Activated CD8-positive, alpha-beta T cell treated with anti-CD3 and anti-CD28 coated beads for 36 hours (primary cell): Measurements from ENCODE around the gene DPF3. TPM values are rescaled to one million over a fixed set of nuclear protein-coding genes. Genes with fewer than 3 reads are reported as not detected.

ENCODE experiments used
- ATAC-seq: fragments of 200-7000 bp; cut with Tn5 transposase; one replicate; pipeline ENCODE4 v1.10.0; 2021; ENCODE audit warnings: mild to moderate bottlenecking, moderate library complexity
- CTCF ChIA-PET: fragments of 350-600 bp; sonication (Branson Sonifier 250); formaldehyde crosslinking; loops from one replicate; lab custom pipeline; 2021; ENCODE audit warnings: antibody characterized with exemption; lab: Charles Lee
- POLR2A ChIA-PET: fragments of 350-600 bp; sonication (Branson Sonifier 250); formaldehyde crosslinking; loops from one replicate; lab custom pipeline; 2021; ENCODE audit warnings: antibody characterized with exemption; lab: Charles Lee
- DNase-seq: peaks from one replicate; pipeline ENCODE4 v3.0.0-alpha.2; 2020
- H3K27ac Mint-ChIP-seq: one replicate; pipeline ENCODE4 v1.8.0; 2021; ENCODE audit warnings: mild to moderate bottlenecking, mixed read lengths
- H3K27me3 Mint-ChIP-seq: one replicate; pipeline ENCODE4 v1.8.0; 2021; ENCODE audit warnings: mixed read lengths
- H3K36me3 Mint-ChIP-seq: one replicate; pipeline ENCODE4 v1.8.0; 2021; ENCODE audit warnings: low read depth, mixed read lengths
- H3K4me1 Mint-ChIP-seq: one replicate; pipeline ENCODE4 v1.8.0; 2021; ENCODE audit warnings: low read depth, mixed read lengths
- H3K4me3 Mint-ChIP-seq: one replicate; pipeline ENCODE4 v1.8.0; 2021; ENCODE audit warnings: mild to moderate bottlenecking, moderate library complexity, mixed read lengths
- H3K9me3 Mint-ChIP-seq: one replicate; pipeline ENCODE4 v1.8.0; 2021; ENCODE audit warnings: mixed read lengths
- CTCF ChIP-seq: fragments of 200-600 bp; IDR thresholded peaks from one replicate; pipeline ENCODE4 v1.8.0; 2022; ENCODE audit warnings: antibody characterized with exemption, mild to moderate bottlenecking
- intact Hi-C: fragments of 100-400 bp; cut with micrococcal nuclease; formaldehyde crosslinking; loops from one replicate; pipeline ENCODE4 v1.10.0; 2022
- total RNA-seq, 2 experiments: library from RNA; stranded (reverse); gene quantifications; one replicate each; pipeline ENCODE4 v1.2.3, GENCODE V29; 2021

Gene DPF3
- total RNA-seq, 2 experiments from 2014 or later, result 0.13 to 0.54 TPM

- TF ChIP-seq CTCF, result no peak
- POLR2A ChIA-PET, result no interaction called here
- Mint-ChIP-seq H3K9me3 (no peaks in the 10 kb centered on the region), H3K4me3 (no peak overlapping the region), H3K36me3 (no peaks in the 10 kb centered on the region), H3K27me3 (no peaks in the 10 kb centered on the region), H3K4me1 (peaks cover 3% of the 10 kb centered on the region), H3K27ac (no peak overlapping the region)
- intact Hi-C loops, result no loop called here
- ATAC-seq (no peak), DNase-seq (no peak)
- CTCF ChIA-PET, result no interaction called here
Measured at GRCh38 chr14:72708222-72708621, 185.7 kb downstream of the DPF3 start.

- ChIA-PET POLR2A (no interaction called here), CTCF (no interaction called here)
- TF ChIP-seq CTCF, result no peak
- Mint-ChIP-seq H3K9me3 (no peaks in the 10 kb centered on the region), H3K27ac (no peak overlapping the region), H3K4me3 (no peak overlapping the region), H3K36me3 (no peaks in the 10 kb centered on the region), H3K4me1 (peaks cover 3% of the 10 kb centered on the region), H3K27me3 (no peaks in the 10 kb centered on the region)
- intact Hi-C loops, result no loop called here
- DNase-seq (peak; percentile 35), ATAC-seq (peak; percentile 76)
Measured at GRCh38 chr14:72706485-72706884, 187.4 kb downstream of the DPF3 start.

GRCh38 chr14:72704502-72704901 lies 189.4 kb downstream of the DPF3 start:
- no peak overlapping the region for H3K27ac Mint-ChIP-seq
- no peaks in the 10 kb centered on the region for H3K9me3 Mint-ChIP-seq
- POLR2A ChIA-PET, result no interaction called here
- no peak for DNase-seq
- no peaks in the 10 kb centered on the region for H3K27me3 Mint-ChIP-seq
- H3K36me3 Mint-ChIP-seq, result no peaks in the 10 kb centered on the region
- intact Hi-C loops, result no loop called here
- no peak overlapping the region for H3K4me3 Mint-ChIP-seq
- peaks cover 7% of the 10 kb centered on the region for H3K4me1 Mint-ChIP-seq
- CTCF ChIA-PET, result interaction anchor here (1.9 kb wide), 1 partner anchor 189 kb away, joined by 5 read pairs; no protein-coding TSS in a partner anchor
- ATAC-seq, result no peak
- TF ChIP-seq CTCF, result no peak

- ChIA-PET POLR2A (no interaction called here), CTCF (no interaction called here)
- intact Hi-C loops, result no loop called here
- no peaks in the 10 kb centered on the region for H3K36me3 Mint-ChIP-seq
- no peaks in the 10 kb centered on the region for H3K27me3 Mint-ChIP-seq
- H3K9me3 Mint-ChIP-seq, result no peaks in the 10 kb centered on the region
- no peak for DNase-seq
- TF ChIP-seq CTCF, result no peak
- no peak overlapping the region for H3K27ac Mint-ChIP-seq
- peaks cover 4% of the 10 kb centered on the region for H3K4me1 Mint-ChIP-seq
- no peak for ATAC-seq
- H3K4me3 Mint-ChIP-seq, result no peak overlapping the region
Measured at GRCh38 chr14:72701605-72702004, 192.3 kb downstream of the DPF3 start.

- no peaks in the 10 kb centered on the region for H3K36me3 Mint-ChIP-seq
- intact Hi-C loops, result no loop called here
- no peak for ATAC-seq
- no peaks in the 10 kb centered on the region for H3K9me3 Mint-ChIP-seq
- DNase-seq, result no peak
- peaks cover 4% of the 10 kb centered on the region for H3K4me1 Mint-ChIP-seq
- no peak overlapping the region for H3K27ac Mint-ChIP-seq
- no peak overlapping the region for H3K4me3 Mint-ChIP-seq
- ChIA-PET POLR2A (no interaction called here), CTCF (no interaction called here)
- TF ChIP-seq CTCF, result no peak
- no peaks in the 10 kb centered on the region for H3K27me3 Mint-ChIP-seq
Measured at GRCh38 chr14:72701237-72701565, 192.7 kb downstream of the DPF3 start.
